Effector memory CD8-positive, alpha-beta T cell (primary cell): ENCODE measurements around the gene ATP5F1C.
A peak's percentile ranks its signal among the peaks of the same experiment; 100 is the strongest.

Source experiments
- ATAC-seq: fragments of 150-1000 bp; cut with Tn5 transposase; replicated peaks from 2 replicates; pipeline ENCODE4 v1.10.0; 2021; ENCODE audit warnings: mild to moderate bottlenecking, moderate library complexity
- DNase-seq, 3 experiments: peaks; one replicate each; pipeline ENCODE4 v3.0.0; 2021
- H3K27ac Mint-ChIP-seq, 2 donors: one replicate each; pipeline ENCODE4 v1.8.0; 2022; ENCODE audit warnings: mild to moderate bottlenecking in 2 of 2, mixed read lengths in 2 of 2, moderate library complexity in 2 of 2
- H3K27me3 Mint-ChIP-seq, 2 donors: one replicate each; pipeline ENCODE4 v1.8.0; 2022; ENCODE audit warnings: mixed read lengths in 2 of 2
- H3K36me3 Mint-ChIP-seq: one replicate; pipeline ENCODE4 v1.8.0; 2022; ENCODE audit warnings: mild to moderate bottlenecking, moderate library complexity, mixed read lengths; ENCODE audit not compliant: insufficient read depth
- H3K4me1 Mint-ChIP-seq, 2 donors: one replicate each; pipeline ENCODE4 v1.8.0; 2022; ENCODE audit warnings: low read depth in 2 of 2, mixed read lengths in 2 of 2
- H3K4me3 Mint-ChIP-seq, 2 donors: one replicate each; pipeline ENCODE4 v1.8.0; 2022; ENCODE audit warnings: mild to moderate bottlenecking in 2 of 2, mixed read lengths in 2 of 2, moderate library complexity in 2 of 2
- H3K9me3 Mint-ChIP-seq, 2 donors: one replicate each; pipeline ENCODE4 v1.8.0; 2022; ENCODE audit warnings: mixed read lengths in 2 of 2

The ATP5F1C gene

DNA sequence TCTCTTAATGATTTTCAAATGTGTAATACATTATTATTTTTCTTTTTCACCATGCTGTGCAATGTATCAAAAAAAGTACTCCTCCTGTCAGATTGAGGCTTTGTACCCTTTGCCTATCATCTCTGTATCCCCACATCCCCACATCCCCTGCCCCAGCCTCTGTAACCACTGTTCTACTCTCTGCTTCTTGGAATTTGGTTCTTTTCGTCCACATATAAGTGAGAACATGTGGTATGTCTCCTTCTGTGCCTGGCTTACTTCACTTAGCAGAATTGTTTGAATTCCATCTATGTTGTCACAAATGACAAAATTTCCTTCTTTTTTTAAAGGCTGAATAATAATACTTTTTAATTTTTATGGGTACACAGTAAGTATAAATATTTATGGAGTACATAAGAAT, 44.1 kb downstream of the ATP5F1C start:
- DNase-seq (no peak), ATAC-seq (no peak)
- H3K4me1 Mint-ChIP-seq, result peaks cover 34 to 71% of the 10 kb centered on the region in 2 donors
- no peaks in the 10 kb centered on the region for H3K27me3 Mint-ChIP-seq
- no peaks in the 10 kb centered on the region for H3K9me3 Mint-ChIP-seq
- no peak overlapping the region for H3K27ac Mint-ChIP-seq
- no peak overlapping the region for H3K4me3 Mint-ChIP-seq
- peaks cover 29% of the 10 kb centered on the region for H3K36me3 Mint-ChIP-seq

DNA sequence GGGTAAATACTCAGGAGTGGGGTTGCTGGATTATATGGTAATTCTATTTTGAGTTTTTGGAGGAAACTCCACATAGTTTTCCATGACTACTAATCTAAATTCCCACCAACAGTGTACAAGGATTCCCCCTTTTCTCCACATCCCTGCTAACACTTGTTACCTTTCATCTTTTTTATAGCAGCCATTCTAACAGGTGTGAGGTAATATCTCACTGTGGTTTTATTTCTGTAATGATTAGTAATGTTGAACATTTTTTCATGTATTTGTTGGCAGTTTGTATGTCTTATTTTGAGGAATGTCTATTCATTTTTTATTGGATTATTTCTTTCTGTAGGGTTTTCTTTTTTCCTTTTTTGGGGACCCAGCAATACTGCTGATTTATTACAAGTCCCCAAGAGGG, 45.2 kb downstream of the ATP5F1C start:
- H3K36me3 Mint-ChIP-seq, result peaks cover 19% of the 10 kb centered on the region

DNA sequence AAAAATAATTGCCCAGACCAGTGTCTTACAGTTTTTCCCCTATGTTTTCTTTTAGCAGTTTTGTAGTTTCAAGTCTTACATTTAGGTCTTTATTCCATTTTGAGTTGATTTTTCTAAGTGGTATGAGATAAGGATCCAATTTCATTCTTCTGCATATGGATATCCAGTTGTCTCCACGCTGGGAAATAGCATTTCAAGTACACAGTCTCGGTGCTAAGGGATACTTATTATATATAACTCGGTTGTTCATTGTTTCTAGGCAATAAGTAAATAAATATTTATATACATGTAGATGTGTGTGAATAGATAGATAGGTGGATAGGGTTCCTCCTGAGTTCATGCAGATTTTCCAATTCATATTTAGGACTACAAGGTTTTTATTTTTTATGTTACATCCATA, 46.3 kb downstream of the ATP5F1C start:
- ATAC-seq, result no peak
- peaks cover 22% of the 10 kb centered on the region for H3K36me3 Mint-ChIP-seq
- H3K27ac Mint-ChIP-seq, result peak overlapping the region; percentile 41 to 90
- no peaks in the 10 kb centered on the region for H3K27me3 Mint-ChIP-seq
- no peak overlapping the region for H3K4me3 Mint-ChIP-seq
- DNase-seq, result no peak
- no peaks in the 10 kb centered on the region for H3K9me3 Mint-ChIP-seq
- peaks cover 32 to 64% of the 10 kb centered on the region in 2 donors for H3K4me1 Mint-ChIP-seq

More for the DNA sequence above, 45.2 kb downstream of the ATP5F1C start:
- peaks cover 31 to 70% of the 10 kb centered on the region in 2 donors for H3K4me1 Mint-ChIP-seq
- ATAC-seq (no peak), DNase-seq (no peak)
- H3K27ac Mint-ChIP-seq, result no peak overlapping the region
- H3K4me3 Mint-ChIP-seq, result no peak overlapping the region
- no peaks in the 10 kb centered on the region for H3K9me3 Mint-ChIP-seq
- H3K27me3 Mint-ChIP-seq, result no peaks in the 10 kb centered on the region

DNA sequence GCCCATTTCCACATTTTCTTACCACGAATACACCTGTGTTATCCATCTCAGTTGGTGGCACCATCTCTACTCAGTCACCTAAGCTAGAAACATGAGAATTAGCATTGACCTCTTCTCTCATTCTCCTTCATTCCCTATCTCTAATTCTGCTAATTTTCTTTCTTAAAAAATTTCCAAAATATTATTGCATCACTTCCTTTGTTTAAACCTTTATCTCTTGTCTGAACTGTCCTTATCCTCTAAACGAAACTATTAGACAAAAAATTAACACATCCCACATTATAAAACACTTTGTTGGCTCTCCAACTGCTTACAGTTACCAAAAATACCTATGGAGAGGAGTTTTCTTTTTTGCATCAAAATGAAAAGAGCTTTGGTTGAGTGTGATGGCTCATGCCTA, 48.6 kb downstream of the ATP5F1C start:
- peaks cover 23% of the 10 kb centered on the region for H3K36me3 Mint-ChIP-seq
- no peak overlapping the region for H3K27ac Mint-ChIP-seq
- ATAC-seq (no peak), DNase-seq (no peak)
- no peak overlapping the region for H3K4me3 Mint-ChIP-seq
- H3K9me3 Mint-ChIP-seq, result no peaks in the 10 kb centered on the region
- H3K27me3 Mint-ChIP-seq, result no peaks in the 10 kb centered on the region
- peaks cover 23 to 50% of the 10 kb centered on the region in 2 donors for H3K4me1 Mint-ChIP-seq

DNA sequence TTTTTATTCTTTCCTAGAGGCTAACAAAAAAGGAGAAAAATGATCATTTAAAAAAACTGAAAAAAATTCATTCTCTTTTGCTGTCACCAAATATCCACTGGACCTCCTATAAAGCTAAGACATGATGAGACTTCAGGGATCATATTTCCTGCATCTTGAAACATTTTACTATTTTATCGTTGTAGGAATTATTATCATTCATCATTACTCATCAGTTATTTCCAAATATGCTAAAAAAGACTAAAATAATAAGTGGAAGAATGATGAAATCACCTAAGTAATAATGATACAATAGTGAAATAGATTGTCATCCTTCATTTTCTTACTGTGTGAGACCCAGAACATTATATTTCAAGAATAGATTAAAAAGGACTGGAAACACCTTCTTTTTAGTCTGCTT, 58.6 kb downstream of the ATP5F1C start:
- H3K9me3 Mint-ChIP-seq, result no peaks in the 10 kb centered on the region
- DNase-seq (no peak), ATAC-seq (no peak)
- no peaks in the 10 kb centered on the region for H3K27me3 Mint-ChIP-seq
- no peak overlapping the region for H3K4me3 Mint-ChIP-seq
- no peak overlapping the region for H3K27ac Mint-ChIP-seq
- peaks cover 11 to 23% of the 10 kb centered on the region in 2 donors for H3K4me1 Mint-ChIP-seq
- H3K36me3 Mint-ChIP-seq, result peaks cover 3% of the 10 kb centered on the region

DNA sequence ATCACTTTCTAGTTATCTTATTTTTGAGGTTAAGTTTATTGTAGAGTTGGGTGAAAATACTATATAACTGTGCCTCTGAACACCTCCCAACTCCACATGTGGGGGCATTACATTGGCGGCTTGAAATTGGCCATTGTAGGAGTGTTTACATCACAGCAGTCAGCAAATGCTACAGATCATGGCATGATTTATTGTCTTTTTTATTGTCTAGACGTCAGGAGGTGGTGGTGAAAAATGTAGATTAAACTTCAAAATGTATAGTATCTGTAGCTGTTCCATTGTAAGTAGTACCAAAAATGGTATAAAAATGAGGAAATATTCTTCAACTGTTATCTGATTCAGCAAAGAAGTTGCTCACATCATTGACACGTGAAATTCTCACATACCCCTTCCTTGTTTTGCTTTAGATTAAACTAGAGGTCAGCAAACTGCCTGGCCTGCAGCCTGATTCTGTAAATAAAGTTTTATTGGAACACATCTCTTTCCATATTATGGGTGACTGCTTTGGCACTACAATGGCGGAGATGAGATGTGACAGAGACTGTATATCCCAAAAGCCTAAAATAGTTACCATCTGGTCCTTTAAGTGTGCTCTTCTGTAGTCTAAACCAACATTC, 65.4 kb downstream of the ATP5F1C start:
- H3K4me1 Mint-ChIP-seq, result peaks cover 32 to 44% of the 10 kb centered on the region in 2 donors
- no peaks in the 10 kb centered on the region for H3K27me3 Mint-ChIP-seq
- no peak overlapping the region for H3K4me3 Mint-ChIP-seq
- DNase-seq, result no peak
- H3K27ac Mint-ChIP-seq, result peak overlapping the region in 1 of 2 donors; percentile 54
- ATAC-seq, result no peak
- no peaks in the 10 kb centered on the region for H3K9me3 Mint-ChIP-seq
- peaks cover 3% of the 10 kb centered on the region for H3K36me3 Mint-ChIP-seq

DNA sequence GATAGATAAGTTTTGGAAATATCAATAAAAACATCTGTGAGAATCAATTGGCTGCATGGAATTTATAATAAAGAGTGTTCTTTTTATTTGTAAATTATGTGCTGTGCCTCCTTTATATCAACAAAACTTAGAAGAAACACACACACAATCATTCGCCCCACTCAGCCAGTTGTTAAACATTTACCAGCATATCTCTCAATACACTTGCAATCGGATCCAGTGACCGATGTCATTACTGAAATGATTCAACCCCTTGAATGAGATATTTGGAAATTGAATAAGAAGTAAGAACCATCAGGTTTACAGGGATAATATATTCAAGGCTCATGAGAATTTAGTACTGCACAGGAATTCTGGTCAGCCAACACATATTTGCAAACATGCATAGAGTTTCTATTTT, 65.9 kb downstream of the ATP5F1C start:
- DNase-seq, result no peak
- Mint-ChIP-seq H3K4me1 (peaks cover 31 to 42% of the 10 kb centered on the region in 2 donors), H3K4me3 (no peak overlapping the region), H3K27ac (no peak overlapping the region), H3K9me3 (no peaks in the 10 kb centered on the region), H3K27me3 (no peaks in the 10 kb centered on the region), H3K36me3 (peaks cover 5% of the 10 kb centered on the region)
- ATAC-seq, result no peak

DNA sequence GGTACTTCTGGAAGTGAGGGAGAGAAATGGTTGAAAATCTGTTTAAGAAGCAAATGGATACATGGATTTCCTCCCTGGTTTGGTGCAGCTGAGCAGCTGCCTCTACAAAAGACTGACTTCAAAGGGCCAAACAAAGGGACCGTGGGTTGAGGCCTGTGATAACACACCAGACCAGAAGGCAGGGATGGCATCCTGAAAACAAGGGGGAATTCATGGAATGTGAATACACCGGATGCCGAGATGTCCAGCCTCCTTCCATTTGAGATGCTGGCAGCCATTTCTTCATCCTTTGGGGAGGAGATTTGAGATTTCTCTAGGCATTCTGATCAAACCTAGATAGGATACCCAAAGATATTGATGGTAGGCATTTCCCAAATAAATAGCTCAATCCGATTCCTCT, 67.2 kb downstream of the ATP5F1C start:
- ATAC-seq, result no peak
- Mint-ChIP-seq H3K4me3 (no peak overlapping the region), H3K27me3 (no peaks in the 10 kb centered on the region), H3K9me3 (no peaks in the 10 kb centered on the region), H3K4me1 (peaks cover 31 to 48% of the 10 kb centered on the region in 2 donors), H3K36me3 (peaks cover 7% of the 10 kb centered on the region), H3K27ac (no peak overlapping the region)
- no peak for DNase-seq

DNA sequence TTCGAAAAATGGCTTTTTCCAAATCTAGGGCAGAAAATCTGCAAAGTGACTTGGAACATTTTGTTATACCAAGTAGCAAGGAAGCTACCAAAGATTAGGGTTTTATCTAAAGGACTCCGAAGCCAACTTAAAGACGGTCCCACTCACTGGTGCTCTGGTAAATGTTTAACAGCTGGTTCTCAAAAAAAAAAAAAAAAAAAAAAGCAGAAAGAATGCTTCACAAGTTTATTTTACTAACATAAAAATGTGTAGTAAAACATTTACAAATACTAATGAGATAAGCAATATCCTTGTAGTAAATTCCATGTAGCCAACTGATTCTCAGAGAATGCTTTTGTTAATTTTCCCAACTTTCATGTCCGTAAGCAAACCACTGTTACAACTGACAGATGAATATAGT, 68.7 kb downstream of the ATP5F1C start:
- H3K27ac Mint-ChIP-seq, result no peak overlapping the region
- no peak overlapping the region for H3K4me3 Mint-ChIP-seq
- ATAC-seq (no peak), DNase-seq (no peak)
- no peaks in the 10 kb centered on the region for H3K9me3 Mint-ChIP-seq
- peaks cover 27 to 42% of the 10 kb centered on the region in 2 donors for H3K4me1 Mint-ChIP-seq
- H3K27me3 Mint-ChIP-seq, result no peaks in the 10 kb centered on the region
- H3K36me3 Mint-ChIP-seq, result peaks cover 4% of the 10 kb centered on the region

DNA sequence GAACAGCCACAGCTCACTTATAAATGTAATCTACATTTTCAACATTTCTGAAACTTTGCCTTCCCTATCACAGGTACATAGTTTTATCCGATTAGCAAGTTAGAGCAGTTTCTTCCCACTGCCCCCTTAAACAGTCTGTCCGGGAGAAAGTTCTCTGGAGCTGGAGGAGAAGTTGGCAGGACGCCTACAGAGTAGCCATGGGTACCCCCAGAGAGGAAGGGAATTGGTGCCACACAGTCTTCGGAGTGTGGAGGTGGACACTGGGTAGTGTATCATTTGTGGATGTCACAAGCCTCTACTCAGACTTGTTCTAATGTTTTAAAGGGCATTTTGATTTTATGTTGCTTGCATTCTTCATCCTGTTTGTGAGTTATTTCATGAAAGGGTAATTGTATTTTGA, 69.3 kb downstream of the ATP5F1C start:
- DNase-seq (no peak), ATAC-seq (no peak)
- Mint-ChIP-seq H3K4me1 (peaks cover 27 to 36% of the 10 kb centered on the region in 2 donors), H3K36me3 (peaks cover 4% of the 10 kb centered on the region), H3K27me3 (no peaks in the 10 kb centered on the region), H3K9me3 (no peaks in the 10 kb centered on the region), H3K27ac (no peak overlapping the region), H3K4me3 (no peak overlapping the region)
